Breast epithelium (tissue), 4 donors: ENCODE results near the gene SLAIN2. TPM values are rescaled to one million over a fixed set of nuclear protein-coding genes. Genes with fewer than 3 reads are reported as not detected.

Experiments used
- DNase-seq, 2 donors: peaks; one replicate each; pipeline ENCODE4 v3.0.0-alpha.2; 2019; ENCODE audit warnings: low spot score in 2 of 2
- H3K27ac ChIP-seq, 2 donors: fragments of 200-600 bp; sonication (generic) in 1 of 2; one replicate each; pipeline ENCODE4 v1.5.1; 2016 to 2019; ENCODE audit warnings: mild to moderate bottlenecking in 1 of 2
- H3K27me3 ChIP-seq, 2 donors: fragments of 200-600 bp; sonication (generic) in 1 of 2; one replicate each; pipeline versions ENCODE4 v1.5.1 to v1.6.0; 2017 to 2019; ENCODE audit warnings: control low read depth in 1 of 2, mild to moderate bottlenecking in 1 of 2
- H3K36me3 ChIP-seq: fragments of 200-600 bp; one replicate; pipeline ENCODE4 v1.5.1; 2019
- H3K4me1 ChIP-seq, 2 donors: fragments of 200-600 bp; sonication (generic); one replicate each; pipeline ENCODE4 v1.5.1; 2016 to 2019; ENCODE audit warnings: control low read depth in 1 of 2
- H3K4me3 ChIP-seq, 3 donors: fragments of 200-600 bp; sonication (generic); 1 replicate in 2 of 3; 2 replicates in 1 of 3; pipeline ENCODE4 v1.5.1; 2016 to 2019; ENCODE audit warnings: mild to moderate bottlenecking in 3 of 3, moderate library complexity in 2 of 3
- H3K9me3 ChIP-seq, 2 donors: fragments of 200-600 bp; sonication (generic) in 1 of 2; one replicate each; pipeline ENCODE4 v1.5.1; 2016 to 2019; ENCODE audit warnings: control low read depth in 1 of 2
- CTCF ChIP-seq, 3 donors: fragments of 450-650 bp; IDR thresholded peaks; one replicate each; pipeline ENCODE4 v1.5.1; 2016 to 2017; ENCODE audit warnings: antibody characterized with exemption in 3 of 3, mild to moderate bottlenecking in 3 of 3, moderate library complexity in 3 of 3
- POLR2A ChIP-seq: fragments of 450-650 bp; IDR thresholded peaks from one replicate; pipeline ENCODE4 v1.6.1; 2016; ENCODE audit warnings: antibody characterized with exemption, mild to moderate bottlenecking, moderate library complexity
- POLR2AphosphoS5 ChIP-seq, 3 donors: sonication (generic); formaldehyde crosslinking; IDR thresholded peaks; one replicate each; pipeline ENCODE4 v1.6.1; 2017; ENCODE audit warnings: antibody characterized with exemption in 3 of 3
- intact Hi-C: fragments of 100-400 bp; cut with DNase I; formaldehyde crosslinking; loops from one replicate; pipeline ENCODE4 v1.15.1; 2023; ENCODE audit warnings: low total_unique reads
- total RNA-seq, 3 donors: library from RNA; depleted of rRNA; stranded (reverse); fragments of >200 nt; gene quantifications; one replicate each; pipeline ENCODE4 v1.1.0, GENCODE V29; 2016

SLAIN2 gene
- total RNA-seq, 3 donors from 2014 or later: 41.6 to 76.6 (median 76.5) TPM

GRCh38 chr4:48360285-48361011 lies 19.1 kb downstream of the SLAIN2 start:
- Histone ChIP-seq H3K4me3 (no peak overlapping the region), H3K4me1 (no peaks in the 10 kb centered on the region), H3K27ac (no peak overlapping the region), H3K9me3 (no peaks in the 10 kb centered on the region), H3K36me3 (no peaks in the 10 kb centered on the region), H3K27me3 (no peaks in the 10 kb centered on the region)
- TF ChIP-seq POLR2AphosphoS5 (IDR thresholded peaks at IDR 0.05) (no peak), POLR2A (no peak), CTCF (IDR thresholded peaks at IDR 0.05) (no peak)
- DNase-seq: no peak
- intact Hi-C loops: no loop called here

GRCh38 chr4:48361012-48361400 lies 19.7 kb downstream of the SLAIN2 start:
- Histone ChIP-seq H3K27ac (no peak overlapping the region), H3K36me3 (no peaks in the 10 kb centered on the region), H3K4me3 (no peak overlapping the region), H3K9me3 (no peaks in the 10 kb centered on the region), H3K27me3 (no peaks in the 10 kb centered on the region), H3K4me1 (no peaks in the 10 kb centered on the region)
- TF ChIP-seq POLR2AphosphoS5 (IDR thresholded peaks at IDR 0.05) (no peak), POLR2A (no peak), CTCF (IDR thresholded peaks at IDR 0.05) (no peak)
- DNase-seq: no peak
- intact Hi-C loops: no loop called here

GRCh38 chr4:48366611-48367010 lies 25.3 kb downstream of the SLAIN2 start:
- Histone ChIP-seq H3K27me3 (no peaks in the 10 kb centered on the region), H3K27ac (no peak overlapping the region)

GRCh38 chr4:48367016-48367415 lies 25.7 kb downstream of the SLAIN2 start:
- TF ChIP-seq POLR2A (no peak), POLR2AphosphoS5 (IDR thresholded peaks at IDR 0.05) (no peak), CTCF (IDR thresholded peaks at IDR 0.05) (no peak)
- Histone ChIP-seq H3K36me3 (no peaks in the 10 kb centered on the region), H3K27me3 (no peaks in the 10 kb centered on the region), H3K9me3 (no peaks in the 10 kb centered on the region), H3K27ac (no peak overlapping the region), H3K4me3 (no peak overlapping the region), H3K4me1 (no peaks in the 10 kb centered on the region)
- intact Hi-C loops: no loop called here
- no peak for DNase-seq

More at GRCh38 chr4:48366611-48367010, 25.3 kb downstream of the SLAIN2 start:
- H3K4me3 ChIP-seq: no peak overlapping the region
- no peaks in the 10 kb centered on the region for H3K4me1 ChIP-seq
- no peak for DNase-seq
- TF ChIP-seq POLR2AphosphoS5 (IDR thresholded peaks at IDR 0.05) (no peak), CTCF (IDR thresholded peaks at IDR 0.05) (no peak), POLR2A (no peak)
- no peaks in the 10 kb centered on the region for H3K36me3 ChIP-seq
- intact Hi-C loops: no loop called here
- no peaks in the 10 kb centered on the region for H3K9me3 ChIP-seq

- Histone ChIP-seq H3K27me3 (no peaks in the 10 kb centered on the region), H3K36me3 (no peaks in the 10 kb centered on the region)
- intact Hi-C loops: no loop called here
Measured at GRCh38 chr4:48368389-48368788, 27.1 kb downstream of the SLAIN2 start.

More at GRCh38 chr4:48368389-48368788, 27.1 kb downstream of the SLAIN2 start:
- no peak for DNase-seq
- H3K4me3 ChIP-seq: no peak overlapping the region
- H3K4me1 ChIP-seq: no peaks in the 10 kb centered on the region
- H3K27ac ChIP-seq: no peak overlapping the region
- no peak for TF ChIP-seq CTCF (IDR thresholded peaks at IDR 0.05)
- no peak for TF ChIP-seq POLR2A
- no peak for TF ChIP-seq POLR2AphosphoS5 (IDR thresholded peaks at IDR 0.05)
- H3K9me3 ChIP-seq: no peaks in the 10 kb centered on the region
